HG03097 (cell line): ENCODE measurements around the gene ELMOD2.

Source experiments
- ATAC-seq: cut with Tn5 transposase; IDR thresholded peaks from one replicate; pipeline ENCODE4 v1.9.1; 2021; ENCODE audit not compliant: unreplicated experiment, low FRiP score

ELMOD2 gene

DNA sequence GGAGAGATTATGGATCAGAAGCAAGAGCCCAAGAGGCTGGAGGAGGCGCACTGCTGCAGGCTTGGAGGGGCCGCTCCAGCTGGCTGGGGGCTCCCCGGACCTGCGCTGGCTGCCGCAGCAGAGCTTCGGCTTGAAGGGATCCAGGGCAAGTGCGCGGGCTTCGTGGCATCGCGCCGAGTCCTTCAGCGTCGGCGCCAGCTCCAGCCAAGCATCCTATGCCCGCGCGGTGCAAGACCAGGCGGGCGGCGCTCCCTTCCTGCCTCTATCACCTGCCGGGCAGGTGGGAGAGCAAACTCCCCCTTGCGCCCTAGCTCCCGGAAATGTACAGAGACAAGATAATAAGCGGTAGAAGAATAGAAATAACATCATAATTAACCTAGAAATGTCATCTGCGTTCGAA lies 55.3 kb downstream of the ELMOD2 start:
- no peak for ATAC-seq

DNA sequence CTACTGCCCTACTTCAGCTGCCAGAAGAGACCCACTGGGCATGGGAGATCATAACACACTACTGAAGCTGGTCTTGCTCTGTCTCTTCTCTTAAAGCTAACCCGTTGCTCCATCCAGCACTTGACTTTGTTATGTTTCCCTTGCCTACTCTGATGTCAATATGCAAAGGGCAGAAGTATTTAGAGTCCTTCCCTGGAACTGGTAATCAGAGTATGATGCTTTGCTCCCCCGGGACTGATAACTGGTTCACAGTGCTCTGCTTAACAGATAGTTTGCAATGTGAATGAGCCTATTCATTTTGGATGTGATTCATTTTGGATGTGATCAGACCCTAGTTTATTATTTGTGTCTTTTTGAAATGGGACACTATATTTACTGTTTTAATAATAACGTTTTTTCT lies 57.1 kb downstream of the ELMOD2 start:
- no peak for ATAC-seq

GRCh38 chr4:140584439-140584838 lies 60.5 kb downstream of the ELMOD2 start:
- no peak for ATAC-seq

GRCh38 chr4:140595065-140595464 lies 71.1 kb downstream of the ELMOD2 start:
- ATAC-seq: no peak

DNA sequence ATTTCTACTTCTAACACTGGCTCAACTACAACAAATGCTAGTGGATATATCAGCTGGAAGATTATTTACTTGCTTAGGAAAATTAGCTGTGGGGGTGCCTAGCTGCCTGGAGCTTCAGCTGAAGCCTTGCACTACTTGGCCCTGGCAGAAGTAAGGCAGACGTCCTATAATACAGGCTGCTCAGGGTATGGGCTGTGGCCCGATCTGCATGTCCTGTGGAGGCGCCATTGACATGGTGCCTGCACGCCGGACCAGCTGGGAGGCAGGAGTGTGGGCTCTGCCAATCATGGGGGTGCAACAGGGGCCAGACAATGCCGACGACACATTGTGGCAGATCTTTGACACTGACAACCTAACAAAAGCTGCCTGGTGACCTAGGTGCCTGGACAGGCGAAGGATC lies 76.4 kb downstream of the ELMOD2 start:
- ATAC-seq: no peak

DNA sequence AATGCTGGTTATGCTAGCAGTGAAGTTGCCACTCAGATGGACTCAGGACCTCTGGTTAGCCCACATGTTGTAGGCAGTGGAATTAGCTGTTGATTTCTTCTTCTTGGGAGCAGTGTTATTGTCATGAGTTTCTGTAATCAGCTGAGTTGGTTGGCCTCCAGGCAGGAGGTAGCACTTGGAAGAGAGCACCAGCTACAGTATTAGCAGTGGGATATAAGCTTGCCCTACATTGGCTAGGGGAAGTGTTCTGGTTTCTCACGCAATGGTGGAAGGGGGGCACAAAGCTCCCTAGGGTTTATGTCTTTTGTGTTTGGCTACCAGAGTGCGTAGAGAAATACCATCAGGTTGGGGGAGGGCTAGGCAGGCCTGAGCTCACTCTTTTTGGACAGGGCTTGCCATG lies 78.7 kb downstream of the ELMOD2 start:
- ATAC-seq: no peak

- ATAC-seq: no peak
Observed at GRCh38 chr4:140603286-140603685, 79.3 kb downstream of the ELMOD2 start.
